HG03354 (cell line): ENCODE measurements around the gene PACS1.
"Not testable (repeated sequence)": the region's sequence is repeated elsewhere in the genome, so short reads cannot be mapped to it uniquely, and the experiment has no call there.

Experiments used
- ATAC-seq: cut with Tn5 transposase; IDR thresholded peaks from one replicate; pipeline ENCODE4 v1.9.1; 2021; ENCODE audit warnings: mild to moderate bottlenecking; ENCODE audit not compliant: unreplicated experiment, poor library complexity, severe bottlenecking

PACS1 gene

GRCh38 chr11:66238786-66239413, 168.8 kb downstream of the PACS1 start:
- ATAC-seq: no peak

- no peak for ATAC-seq
Observed at GRCh38 chr11:66239511-66239910, 169.4 kb downstream of the PACS1 start.

DNA sequence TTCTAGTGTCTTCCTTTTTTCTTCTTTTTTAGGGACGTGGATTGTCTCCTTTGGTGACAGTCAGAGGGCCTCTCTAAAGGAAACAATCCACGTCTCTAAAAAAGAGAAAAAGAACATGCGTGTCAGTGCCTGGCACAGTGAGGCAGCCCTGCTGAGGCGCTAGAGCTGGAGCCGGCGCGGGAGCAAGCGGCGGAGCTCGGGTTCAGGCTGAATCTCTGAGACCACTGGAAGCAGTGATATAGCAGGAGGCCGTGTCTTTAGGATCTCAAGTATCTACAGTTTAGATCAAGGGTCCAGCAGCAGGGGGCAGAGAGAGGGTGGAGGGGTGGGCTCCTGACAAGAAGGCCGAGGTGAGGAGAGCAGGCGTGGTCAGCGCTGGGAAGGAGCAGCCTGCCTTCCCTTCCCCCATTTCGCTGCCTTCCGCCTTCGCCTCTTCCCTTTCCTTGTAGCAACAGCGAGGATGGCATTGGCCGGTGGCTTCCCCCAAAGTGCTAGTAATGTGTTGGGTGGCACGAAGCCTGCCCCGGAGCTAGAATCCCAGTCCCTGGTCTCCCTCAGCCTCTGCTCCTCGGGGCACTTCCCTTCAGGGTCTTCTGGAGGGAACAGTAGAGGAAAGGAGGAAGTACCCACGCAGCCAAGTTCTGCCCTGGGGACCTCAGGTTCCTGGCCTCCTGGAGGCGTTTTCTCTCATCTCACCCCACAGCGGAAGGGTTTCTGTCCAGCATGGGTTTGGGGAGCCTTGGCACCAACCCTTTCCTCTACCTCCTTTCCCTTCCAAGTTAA, 170.1 kb downstream of the PACS1 start:
- ATAC-seq: no peak

- ATAC-seq: no peak
Observed at GRCh38 chr11:66240781-66241136, 170.7 kb downstream of the PACS1 start.

- ATAC-seq: no peak
Observed at GRCh38 chr11:66242095-66242765, 172.2 kb downstream of the PACS1 start.

DNA sequence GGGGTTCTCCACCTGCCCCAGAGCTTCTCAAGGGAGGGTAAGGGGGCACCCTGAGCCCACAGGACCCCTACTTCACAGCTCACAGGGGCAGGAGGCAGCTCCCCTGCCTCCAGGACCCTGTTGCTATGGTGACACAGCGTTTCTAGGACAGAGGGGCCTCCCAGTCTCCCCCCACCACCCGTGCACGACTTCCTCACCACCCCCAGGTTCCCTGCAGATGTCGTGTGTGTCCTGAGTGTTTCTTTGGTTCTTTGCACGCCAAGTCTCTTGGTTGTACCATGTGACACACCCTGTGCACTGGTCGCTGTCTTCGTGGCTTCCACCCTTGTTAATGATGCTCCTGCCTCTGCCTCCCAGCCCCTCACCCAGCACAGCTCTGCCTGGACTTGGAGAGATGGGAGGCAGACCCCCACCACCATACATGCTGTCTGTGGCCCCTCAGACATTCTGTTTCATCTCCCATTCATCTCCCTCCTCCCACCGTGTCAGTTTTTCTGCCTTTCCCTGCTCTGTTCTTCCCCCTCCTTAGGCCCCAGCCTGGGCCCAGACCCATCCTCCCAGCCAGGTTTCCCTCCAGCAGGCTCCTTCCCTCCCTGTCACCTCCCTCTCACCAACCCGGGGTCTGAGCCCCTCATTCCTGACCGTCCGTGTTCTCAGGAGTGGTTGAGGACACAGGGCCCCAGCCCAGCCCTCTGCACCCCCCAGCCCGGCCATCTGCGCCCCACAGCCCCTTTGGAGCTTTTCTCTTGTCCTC, 173.9 kb downstream of the PACS1 start:
- ATAC-seq: no peak

- ATAC-seq: no peak
Observed at GRCh38 chr11:66247295-66247694, 177.2 kb downstream of the PACS1 start.

DNA sequence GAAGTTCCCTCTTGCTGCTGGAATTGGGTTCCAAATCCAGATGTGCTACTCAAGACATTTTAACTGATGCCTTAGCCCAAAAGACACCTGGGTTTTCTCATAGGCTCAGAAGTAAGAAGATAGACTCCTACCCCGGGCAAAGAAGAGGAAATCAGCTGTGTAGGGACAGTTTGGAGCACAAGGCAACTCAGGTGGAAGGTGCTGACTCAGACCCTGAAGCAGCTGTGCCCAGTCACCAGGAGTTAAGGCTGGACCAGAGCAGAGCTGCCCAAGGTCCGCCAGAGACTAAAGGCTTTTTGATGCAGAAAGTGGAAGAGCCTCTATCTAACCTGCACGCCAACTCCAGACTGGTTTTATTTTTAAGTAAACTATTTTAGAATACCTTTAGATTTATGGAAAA, 177.7 kb downstream of the PACS1 start:
- ATAC-seq: no peak

DNA sequence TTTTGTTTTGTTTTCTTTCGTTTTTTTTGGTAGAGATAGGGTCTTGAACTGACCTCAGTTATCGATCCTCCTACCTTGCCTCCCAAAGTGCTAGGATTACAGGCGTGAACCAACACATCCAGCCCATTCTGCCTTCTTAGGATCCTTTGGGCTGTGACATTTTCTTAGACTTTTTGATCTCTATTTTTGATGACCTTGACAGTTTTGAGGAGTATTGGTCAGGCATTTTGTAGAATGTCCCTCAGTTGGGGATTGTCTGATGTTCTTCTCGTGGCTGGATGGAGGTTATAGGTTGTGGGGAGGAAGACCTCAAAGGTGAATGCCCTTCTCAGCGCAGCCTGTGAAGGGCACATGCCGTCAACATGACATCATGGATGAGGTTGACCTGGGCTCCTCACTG, 178.8 kb downstream of the PACS1 start:
- no peak for ATAC-seq

DNA sequence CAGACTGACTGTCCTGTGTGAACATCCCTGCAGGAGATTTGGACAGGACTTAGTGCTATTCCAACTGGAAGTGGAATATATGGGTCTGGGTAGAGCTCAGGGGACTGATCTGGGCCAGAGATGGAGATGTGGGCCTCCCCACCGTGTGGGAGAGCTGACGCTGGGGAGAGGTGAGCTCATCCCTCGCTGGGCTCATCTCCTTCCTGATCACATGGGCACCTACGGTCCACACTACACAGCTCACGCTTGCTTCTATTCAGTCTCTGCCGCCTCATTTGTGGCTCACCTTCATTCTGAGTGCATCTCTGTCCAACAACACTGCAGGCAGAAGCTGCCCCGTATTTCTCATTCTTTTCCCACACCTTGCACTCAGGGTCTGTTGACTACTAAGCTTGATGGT, 181.7 kb downstream of the PACS1 start:
- no peak for ATAC-seq

GRCh38 chr11:66253081-66253480, 183.0 kb downstream of the PACS1 start:
- not testable (repeated sequence) for ATAC-seq

GRCh38 chr11:66258473-66258893, 188.4 kb downstream of the PACS1 start:
- ATAC-seq: no peak

DNA sequence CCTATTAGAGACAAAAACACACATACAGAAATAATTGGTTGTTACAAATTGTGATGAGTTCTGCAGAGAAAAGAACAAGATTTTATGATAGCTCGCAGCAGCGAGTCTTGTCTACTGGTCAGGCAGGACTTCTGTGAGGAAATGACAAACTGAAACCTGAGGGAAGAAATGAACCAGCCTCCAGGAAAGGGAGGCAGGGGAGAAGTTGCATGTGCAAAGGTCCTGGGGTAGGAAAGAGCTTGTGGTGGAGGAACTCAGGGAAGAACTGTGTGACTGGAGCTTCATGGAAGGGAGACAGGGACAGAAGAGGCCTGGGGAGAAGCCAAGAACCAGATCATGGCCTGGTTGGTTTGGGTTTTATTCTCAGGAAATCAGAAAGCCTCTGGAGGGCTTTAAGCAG, 189.2 kb downstream of the PACS1 start:
- ATAC-seq: no peak

DNA sequence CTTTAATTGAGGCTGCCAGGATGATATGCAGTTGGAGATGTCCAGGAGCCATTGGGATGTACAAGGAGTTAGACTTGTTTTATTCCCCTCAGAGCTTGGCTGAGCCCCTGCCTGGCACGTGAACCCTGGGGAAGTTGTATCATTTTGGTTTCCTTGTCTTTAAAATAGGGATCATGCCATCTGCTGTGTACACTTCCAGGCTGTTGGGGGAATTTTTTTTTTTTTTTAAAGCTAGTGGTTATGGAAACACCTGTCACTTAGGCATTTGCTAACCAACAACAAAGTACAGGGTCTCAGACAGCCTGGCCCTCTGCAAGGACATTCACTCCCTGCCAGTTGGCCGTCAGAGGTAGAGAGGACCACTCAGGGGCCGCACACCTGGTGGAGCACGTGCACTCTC, 189.9 kb downstream of the PACS1 start:
- ATAC-seq: no peak

- no peak for ATAC-seq
Observed at GRCh38 chr11:66261578-66261977, 191.5 kb downstream of the PACS1 start.

GRCh38 chr11:66262191-66262590, 192.1 kb downstream of the PACS1 start:
- ATAC-seq: no peak

DNA sequence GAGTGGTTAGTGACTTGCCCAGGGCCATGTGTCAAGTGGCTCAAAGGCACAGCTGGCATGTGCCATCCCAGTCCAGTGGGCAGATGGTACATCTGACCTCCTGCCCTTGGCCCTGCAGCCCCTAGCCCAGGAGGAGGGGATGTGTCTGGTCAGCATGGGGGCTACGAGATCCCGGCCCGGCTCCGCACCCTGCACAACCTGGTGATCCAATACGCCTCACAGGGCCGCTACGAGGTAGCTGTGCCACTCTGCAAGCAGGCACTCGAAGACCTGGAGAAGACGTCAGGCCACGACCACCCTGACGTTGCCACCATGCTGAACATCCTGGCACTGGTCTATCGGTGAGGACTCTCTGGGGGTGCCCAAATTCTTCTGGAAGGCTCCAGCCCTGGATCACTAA, 192.6 kb downstream of the PACS1 start:
- ATAC-seq: no peak

DNA sequence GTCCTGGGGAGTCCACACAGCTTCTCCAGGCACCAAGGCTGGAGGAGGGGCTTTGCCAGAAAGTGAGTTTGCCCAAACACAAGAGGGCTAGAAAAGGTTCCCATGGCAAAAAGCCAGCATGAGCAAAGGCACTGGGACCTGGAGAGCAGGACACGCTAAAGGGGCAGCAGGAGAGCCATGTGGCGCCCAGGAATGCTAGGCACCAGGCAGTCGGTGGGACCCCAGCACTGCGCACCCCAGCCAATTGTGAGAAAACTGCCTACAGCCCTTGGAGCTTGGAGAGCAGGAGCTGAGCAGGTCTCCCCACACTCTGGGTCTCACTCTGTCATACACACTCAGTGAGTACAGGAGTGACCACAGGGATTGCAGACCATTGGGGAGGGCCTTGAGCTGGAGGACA, 193.2 kb downstream of the PACS1 start:
- ATAC-seq: no peak

- no peak for ATAC-seq
Observed at GRCh38 chr11:66263785-66264184, 193.7 kb downstream of the PACS1 start.

DNA sequence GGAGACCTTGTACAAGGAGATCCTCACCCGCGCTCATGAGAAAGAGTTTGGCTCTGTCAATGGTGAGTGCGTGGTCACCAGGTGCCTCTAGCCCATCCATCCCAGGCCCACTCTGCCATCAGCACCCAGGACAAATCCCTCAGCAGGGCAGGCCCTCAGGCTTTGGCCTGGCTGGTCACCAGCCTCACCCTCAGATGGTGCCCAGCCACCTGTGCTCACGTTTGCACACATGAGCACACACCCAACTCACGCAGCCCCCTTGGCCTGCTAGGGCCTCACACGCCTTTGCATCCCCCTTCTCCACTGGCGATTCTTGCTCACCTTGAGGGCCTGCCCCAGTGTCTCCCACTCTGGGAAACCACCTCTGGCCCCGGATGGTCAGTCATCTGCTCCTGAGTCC, 194.3 kb downstream of the PACS1 start:
- no peak for ATAC-seq
